Skeletal muscle tissue (tissue), 4 donors: Measurements from ENCODE around the gene HMBS. TPM values are rescaled to one million over a fixed set of nuclear protein-coding genes. Genes with fewer than 3 reads are reported as not detected.

Experiments
- H3K27ac ChIP-seq: one replicate; pipeline ENCODE4 v1.7.0; 2013; ENCODE audit warnings: mild to moderate bottlenecking, low read depth, low read length, inconsistent platforms
- H3K27me3 ChIP-seq, 3 donors: one replicate each; pipeline ENCODE4 v1.7.0; 2013; ENCODE audit warnings: low read length in 3 of 3; ENCODE audit not compliant: control insufficient read depth in 3 of 3, insufficient read depth in 3 of 3
- H3K36me3 ChIP-seq, 3 donors: one replicate each; pipeline ENCODE4 v1.7.0; 2013; ENCODE audit warnings: low read length in 3 of 3; ENCODE audit not compliant: control insufficient read depth in 3 of 3, insufficient read depth in 3 of 3
- H3K4me1 ChIP-seq, 3 donors: one replicate each; pipeline ENCODE4 v1.7.0; 2013; ENCODE audit warnings: low read length in 3 of 3, mild to moderate bottlenecking in 3 of 3; ENCODE audit not compliant: control insufficient read depth in 3 of 3, insufficient read depth in 3 of 3
- H3K4me3 ChIP-seq, 3 donors: one replicate each; pipeline ENCODE4 v1.7.0; 2013; ENCODE audit warnings: low read length in 3 of 3
- H3K9ac ChIP-seq, 3 donors: one replicate each; pipeline ENCODE4 v1.7.0; 2013; ENCODE audit warnings: low read length in 3 of 3, mild to moderate bottlenecking in 3 of 3, moderate library complexity in 2 of 3, low read depth in 1 of 3
- H3K9me3 ChIP-seq, 3 donors: one replicate each; pipeline ENCODE4 v1.7.0; 2013; ENCODE audit warnings: low read length in 3 of 3; ENCODE audit not compliant: control insufficient read depth in 3 of 3
- total RNA-seq: library from RNA; depleted of rRNA; stranded (reverse); fragments of >200 nt; gene quantifications from one replicate; pipeline ENCODE4 v1.2.3, GENCODE V29; 2014
- donor health status: Osteomylitis.

The HMBS gene
- total RNA-seq, 1 donor from 2014 or later, result 6.8 TPM

- H3K27ac ChIP-seq, result no peak overlapping the region
- H3K9me3 ChIP-seq, result no peaks in the 10 kb centered on the region
- H3K36me3 ChIP-seq, result peaks cover 21 to 28% (median 27%) of the 10 kb centered on the region in 3 donors
- H3K9ac ChIP-seq, result no peak overlapping the region
- no peaks in the 10 kb centered on the region for H3K27me3 ChIP-seq
- peaks cover 31 to 46% (median 33%) of the 10 kb centered on the region in 3 donors for H3K4me1 ChIP-seq
- no peak overlapping the region for H3K4me3 ChIP-seq
Measured at GRCh38 chr11:119089319-119089718, 4.6 kb downstream of the HMBS start.

- Histone ChIP-seq H3K27me3 (no peaks in the 10 kb centered on the region), H3K9me3 (no peaks in the 10 kb centered on the region), H3K4me1 (peaks cover 23 to 39% (median 26%) of the 10 kb centered on the region in 3 donors), H3K36me3 (peaks cover 21 to 28% (median 27%) of the 10 kb centered on the region in 3 donors), H3K4me3 (no peak overlapping the region), H3K27ac (no peak overlapping the region), H3K9ac (no peak overlapping the region)
Measured at GRCh38 chr11:119091178-119091577, 6.5 kb downstream of the HMBS start.

GRCh38 chr11:119091966-119092879, 7.5 kb downstream of the HMBS start:
- peak overlapping the region in 2 of 3 donors; percentile 47 for H3K9ac ChIP-seq
- H3K27me3 ChIP-seq, result no peaks in the 10 kb centered on the region
- H3K9me3 ChIP-seq, result no peaks in the 10 kb centered on the region
- H3K4me1 ChIP-seq, result peaks cover 23 to 37% (median 25%) of the 10 kb centered on the region in 3 donors
- no peak overlapping the region for H3K27ac ChIP-seq
- H3K36me3 ChIP-seq, result peaks cover 26 to 37% (median 36%) of the 10 kb centered on the region in 3 donors
- no peak overlapping the region for H3K4me3 ChIP-seq

GRCh38 chr11:119092880-119093842, 8.5 kb downstream of the HMBS start:
- Histone ChIP-seq H3K9me3 (no peaks in the 10 kb centered on the region), H3K4me3 (peak overlapping the region; percentile 77 to 88 (median 88)), H3K27ac (peak overlapping the region; percentile 88), H3K27me3 (no peaks in the 10 kb centered on the region), H3K4me1 (peaks cover 23 to 28% (median 25%) of the 10 kb centered on the region in 3 donors), H3K9ac (peak overlapping the region; percentile 83 to 85 (median 84)), H3K36me3 (peaks cover 36 to 46% (median 45%) of the 10 kb centered on the region in 3 donors)

GRCh38 chr11:119093942-119094815, 9.5 kb downstream of the HMBS start:
- H3K36me3 ChIP-seq, result peaks cover 37 to 51% (median 48%) of the 10 kb centered on the region in 3 donors
- H3K4me1 ChIP-seq, result peaks cover 23 to 28% (median 25%) of the 10 kb centered on the region in 3 donors
- no peaks in the 10 kb centered on the region for H3K9me3 ChIP-seq
- peak overlapping the region; percentile 83 to 85 (median 84) for H3K9ac ChIP-seq
- H3K4me3 ChIP-seq, result peak overlapping the region; percentile 77 to 88 (median 88)
- H3K27ac ChIP-seq, result peak overlapping the region; percentile 88
- H3K27me3 ChIP-seq, result no peaks in the 10 kb centered on the region

- no peaks in the 10 kb centered on the region for H3K9me3 ChIP-seq
- peak overlapping the region; percentile 83 to 85 (median 84) for H3K9ac ChIP-seq
- peaks cover 23 to 28% (median 25%) of the 10 kb centered on the region in 3 donors for H3K4me1 ChIP-seq
- peak overlapping the region; percentile 75 to 88 (median 88) for H3K4me3 ChIP-seq
- peak overlapping the region; percentile 88 for H3K27ac ChIP-seq
- no peaks in the 10 kb centered on the region for H3K27me3 ChIP-seq
- H3K36me3 ChIP-seq, result peaks cover 37 to 46% (median 45%) of the 10 kb centered on the region in 3 donors
Measured at GRCh38 chr11:119094816-119095065, 10.1 kb downstream of the HMBS start.

- H3K4me1 ChIP-seq, result peaks cover 25 to 31% (median 27%) of the 10 kb centered on the region in 3 donors
- peak overlapping the region; percentile 75 to 88 (median 88) for H3K4me3 ChIP-seq
- H3K36me3 ChIP-seq, result peaks cover 33 to 41% (median 40%) of the 10 kb centered on the region in 3 donors
- H3K9ac ChIP-seq, result peak overlapping the region; percentile 83 to 85 (median 84)
- H3K9me3 ChIP-seq, result no peaks in the 10 kb centered on the region
- H3K27ac ChIP-seq, result peak overlapping the region; percentile 88
- H3K27me3 ChIP-seq, result no peaks in the 10 kb centered on the region
Measured at GRCh38 chr11:119095066-119095880, 10.6 kb downstream of the HMBS start.

- no peak overlapping the region for H3K9ac ChIP-seq
- H3K9me3 ChIP-seq, result no peaks in the 10 kb centered on the region
- H3K4me1 ChIP-seq, result peaks cover 28 to 46% (median 33%) of the 10 kb centered on the region in 3 donors
- peaks cover 16 to 25% (median 21%) of the 10 kb centered on the region in 3 donors for H3K36me3 ChIP-seq
- H3K4me3 ChIP-seq, result no peak overlapping the region
- no peak overlapping the region for H3K27ac ChIP-seq
- no peaks in the 10 kb centered on the region for H3K27me3 ChIP-seq
Measured at GRCh38 chr11:119099711-119100110, 15.0 kb downstream of the HMBS start.
